Measurements from ENCODE around the gene EXOC3L4. TPM values are rescaled to one million over a fixed set of nuclear protein-coding genes. Genes with fewer than 3 reads are reported as not detected.

Gene EXOC3L4
- total and polyA plus RNA-seq, 3 experiments from 2014 or later: not detected

- H3K4me3 Mint-ChIP-seq: no peak overlapping the region
- H3K27me3 Mint-ChIP-seq: peaks cover 10 to 25% of the 10 kb centered on the region in 2 donors
- Histone ChIP-seq H3K36me3 (ENCODE audit: insufficient read depth, low read length) (no peaks in the 10 kb centered on the region), H3K27me3 (ENCODE audit: insufficient read depth, low read length, poor library complexity, severe bottlenecking) (peaks cover 3% of the 10 kb centered on the region), H3K9me3 (ENCODE audit: low read length) (no peaks in the 10 kb centered on the region), H3K27ac (ENCODE audit: low read depth, low read length) (peak overlapping the region; percentile 31), H3K4me1 (ENCODE audit: insufficient read depth, low read length) (no peaks in the 10 kb centered on the region), H3K4me3 (ENCODE audit: low read length) (no peak overlapping the region)
- H3K4me1 Mint-ChIP-seq: peaks cover 0 to 5% (median 0%) of the 10 kb centered on the region in 3 donors
- ChIA-PET POLR2A (no interaction called here), CTCF (no interaction called here)
- no peaks in the 10 kb centered on the region for H3K36me3 Mint-ChIP-seq
- no peaks in the 10 kb centered on the region for H3K9me3 Mint-ChIP-seq
- DNase-seq: no peak
- no peak overlapping the region for H3K27ac Mint-ChIP-seq
These were observed 4.7 kb downstream of the EXOC3L4 start for GRCh38 chr14:103099081-103099732.

DNA sequence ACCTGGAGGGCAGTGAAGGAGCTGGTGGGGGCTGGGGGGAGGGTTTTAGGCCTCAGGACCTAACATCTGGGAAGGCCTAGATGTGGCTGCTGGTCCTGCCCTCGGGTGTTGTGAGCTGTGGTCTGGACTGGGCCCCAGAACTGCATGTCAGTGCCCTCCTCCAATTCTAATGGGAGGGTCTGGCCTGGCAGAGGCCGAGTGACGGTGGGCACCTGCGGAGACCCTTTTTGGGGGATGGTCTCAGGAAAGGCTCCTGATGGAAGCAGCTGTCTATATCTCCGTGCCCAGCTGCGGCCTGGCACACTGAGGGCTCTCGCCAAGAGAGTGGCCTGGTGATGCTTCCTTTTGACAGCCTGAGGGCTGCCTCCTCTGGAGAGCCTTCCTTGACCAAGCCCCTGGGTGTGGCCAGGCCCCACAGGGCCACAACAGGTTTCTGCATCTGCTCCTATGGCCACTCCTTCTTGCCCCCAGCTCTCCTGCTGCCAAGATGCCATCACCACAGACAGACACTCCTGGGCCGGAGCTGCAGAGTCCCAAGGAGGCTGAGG lies 5.3 kb downstream of the EXOC3L4 start:
- Mint-ChIP-seq H3K36me3 (no peaks in the 10 kb centered on the region), H3K27me3 (peaks cover 12 to 27% of the 10 kb centered on the region in 2 donors), H3K9me3 (no peaks in the 10 kb centered on the region), H3K27ac (no peak overlapping the region), H3K4me1 (peaks cover 0 to 7% (median under 1%) of the 10 kb centered on the region in 3 donors), H3K4me3 (no peak overlapping the region)
- peaks cover 4% of the 10 kb centered on the region for H3K4me1 ChIP-seq (ENCODE audit: insufficient read depth, low read length)
- CTCF ChIA-PET: no interaction called here
- H3K36me3 ChIP-seq (ENCODE audit: insufficient read depth, low read length): no peaks in the 10 kb centered on the region
- DNase-seq: no peak
- H3K4me3 ChIP-seq (ENCODE audit: low read length): no peak overlapping the region
- peak overlapping the region; percentile 31 for H3K27ac ChIP-seq (ENCODE audit: low read depth, low read length)
- no peaks in the 10 kb centered on the region for H3K9me3 ChIP-seq (ENCODE audit: low read length)
- POLR2A ChIA-PET: no interaction called here
- H3K27me3 ChIP-seq (ENCODE audit: insufficient read depth, low read length, poor library complexity, severe bottlenecking): peaks cover 9% of the 10 kb centered on the region

DNA sequence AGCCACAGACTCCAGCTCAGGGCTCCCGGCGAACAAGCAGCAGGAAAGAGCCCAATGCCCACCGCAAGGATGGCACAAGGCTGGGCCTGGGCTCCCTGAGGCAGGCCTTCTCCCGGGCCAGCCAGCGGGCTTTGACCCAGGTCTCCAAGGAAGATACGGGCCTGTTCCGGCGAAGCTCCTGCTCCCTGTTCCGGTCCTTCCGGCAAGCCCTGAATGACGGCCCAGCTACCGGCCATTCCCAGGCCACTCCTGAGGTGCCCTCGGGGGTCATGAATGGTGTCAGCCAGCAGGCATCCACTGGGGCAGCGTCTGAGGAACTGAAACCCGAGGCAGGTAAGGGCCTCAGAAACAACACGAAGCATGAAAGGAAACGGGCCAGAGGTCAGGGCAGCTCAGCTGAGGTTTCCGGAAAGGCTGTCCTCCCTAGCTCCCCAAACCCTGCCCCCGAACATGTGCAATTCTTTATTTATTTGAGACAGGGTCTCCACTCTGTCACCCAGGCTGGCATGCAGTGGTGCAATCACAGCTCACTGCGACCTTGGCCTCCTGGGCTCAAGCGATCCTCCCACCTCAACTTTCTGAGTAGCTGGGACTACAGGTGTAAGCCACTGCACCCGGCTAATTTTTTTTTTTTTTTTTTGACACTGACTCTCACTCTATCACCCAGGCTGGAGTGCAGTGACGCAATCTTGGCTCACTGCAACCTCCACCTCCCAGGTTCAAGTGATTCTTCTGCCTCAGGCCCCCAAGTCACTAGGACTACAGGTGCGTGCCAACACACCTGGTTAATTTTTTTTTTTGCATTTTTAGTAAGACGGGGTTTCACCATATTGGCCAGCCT lies 6.0 kb downstream of the EXOC3L4 start:
- no peaks in the 10 kb centered on the region for H3K36me3 ChIP-seq (ENCODE audit: insufficient read depth, low read length)
- no peak overlapping the region for H3K27ac Mint-ChIP-seq
- CTCF ChIA-PET: no interaction called here

DNA sequence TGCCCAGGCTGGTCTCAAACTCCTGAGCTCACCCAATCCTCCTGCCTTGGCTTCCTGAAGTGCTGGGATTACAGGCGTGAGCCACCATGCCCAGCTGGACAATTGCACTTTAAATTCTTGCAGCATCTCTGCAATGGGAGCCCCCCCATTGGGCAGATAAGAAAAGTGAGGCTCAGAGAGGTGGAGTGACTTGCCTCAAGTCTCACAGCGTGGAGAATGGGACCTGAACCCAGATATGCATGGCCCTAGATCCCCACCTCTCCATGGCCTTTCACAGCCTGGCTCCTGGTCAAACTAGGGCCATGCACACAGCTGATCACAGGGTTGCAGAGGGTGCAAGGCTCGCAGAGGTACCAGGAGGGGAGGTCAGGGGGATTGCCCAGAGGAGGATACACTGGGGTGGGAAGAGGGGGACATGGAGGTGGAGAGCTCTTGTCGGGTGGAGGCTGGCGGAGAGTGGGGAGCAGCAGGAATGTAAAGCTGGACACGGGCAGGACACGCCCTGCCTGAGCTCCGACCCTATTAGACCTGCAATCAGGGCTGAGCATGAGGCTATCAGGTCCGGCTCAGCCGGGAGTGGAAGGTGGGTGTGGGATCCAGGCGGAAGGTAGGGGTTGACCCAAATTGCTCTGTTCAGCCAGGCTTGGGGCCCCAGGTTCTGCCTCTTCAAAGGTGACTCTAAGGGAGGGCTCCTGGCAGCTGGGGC lies 6.9 kb downstream of the EXOC3L4 start:
- no peak overlapping the region for H3K4me3 ChIP-seq (ENCODE audit: low read length)
- Mint-ChIP-seq H3K4me1 (peaks cover 0 to 12% (median 5%) of the 10 kb centered on the region in 3 donors), H3K27ac (peak overlapping the region in 2 of 8 donors; percentile 55 to 56), H3K36me3 (peaks cover 0 to 1% (median 0%) of the 10 kb centered on the region in 3 donors), H3K4me3 (no peak overlapping the region), H3K9me3 (no peaks in the 10 kb centered on the region), H3K27me3 (peaks cover 17 to 35% of the 10 kb centered on the region in 2 donors)
- no peaks in the 10 kb centered on the region for H3K36me3 ChIP-seq (ENCODE audit: insufficient read depth, low read length)
- CTCF ChIA-PET: no interaction called here
- no peak overlapping the region for H3K27ac ChIP-seq (ENCODE audit: low read depth, low read length)
- POLR2A ChIA-PET: no interaction called here
- H3K9me3 ChIP-seq (ENCODE audit: low read length): no peaks in the 10 kb centered on the region
- peaks cover 5% of the 10 kb centered on the region for H3K4me1 ChIP-seq (ENCODE audit: insufficient read depth, low read length)
- H3K27me3 ChIP-seq (ENCODE audit: insufficient read depth, low read length, poor library complexity, severe bottlenecking): peaks cover 10% of the 10 kb centered on the region
- DNase-seq: no peak

More for the DNA sequence above, 6.0 kb downstream of the EXOC3L4 start:
- Mint-ChIP-seq H3K4me1 (peaks cover 0 to 12% (median 5%) of the 10 kb centered on the region in 3 donors), H3K27me3 (peaks cover 17 to 34% of the 10 kb centered on the region in 2 donors), H3K9me3 (no peaks in the 10 kb centered on the region), H3K4me3 (peak overlapping the region in 1 of 7 donors; percentile 15), H3K36me3 (peaks cover 0 to 1% (median 0%) of the 10 kb centered on the region in 3 donors)
- no peak for DNase-seq
- H3K4me1 ChIP-seq (ENCODE audit: insufficient read depth, low read length): peaks cover 5% of the 10 kb centered on the region
- H3K4me3 ChIP-seq (ENCODE audit: low read length): no peak overlapping the region
- POLR2A ChIA-PET: no interaction called here
- H3K27ac ChIP-seq (ENCODE audit: low read depth, low read length): peak overlapping the region; percentile 31
- peaks cover 10% of the 10 kb centered on the region for H3K27me3 ChIP-seq (ENCODE audit: insufficient read depth, low read length, poor library complexity, severe bottlenecking)
- H3K9me3 ChIP-seq (ENCODE audit: low read length): no peaks in the 10 kb centered on the region

DNA sequence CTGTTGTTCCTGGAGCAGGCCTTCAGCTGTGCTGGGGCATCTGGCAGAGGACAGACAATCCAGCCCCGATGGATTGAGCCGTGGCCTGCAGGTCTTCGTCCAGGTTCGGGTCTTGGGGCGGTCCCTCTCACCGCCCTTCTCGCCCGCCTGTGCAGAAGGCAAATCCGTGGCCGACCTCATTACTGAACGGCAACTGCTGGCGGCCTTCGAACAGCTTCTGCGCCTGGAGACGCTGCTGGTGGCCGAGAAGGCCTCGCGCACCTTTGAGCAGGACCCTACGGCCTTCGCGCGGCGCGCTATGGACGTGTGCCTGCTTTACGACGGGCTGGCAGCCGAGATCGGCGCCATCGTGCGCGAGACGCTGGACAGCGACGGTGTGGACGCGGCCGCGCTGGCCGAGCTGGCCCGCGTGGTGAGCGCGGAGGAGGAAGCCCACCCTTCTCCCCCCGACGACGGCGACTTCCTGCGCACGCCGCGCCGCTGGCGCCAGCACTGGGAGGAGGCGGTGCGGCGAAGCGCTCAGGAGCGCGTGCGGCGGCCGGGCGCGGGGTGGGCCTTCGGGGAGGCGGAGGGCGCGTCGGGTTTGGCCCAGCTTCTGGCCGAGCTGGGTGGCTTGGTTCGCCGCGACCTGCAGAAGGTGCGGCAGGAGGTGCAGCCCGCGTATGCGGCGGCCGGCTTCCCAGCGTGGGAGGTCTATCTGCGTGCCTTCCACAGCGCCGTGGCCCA lies 7.6 kb downstream of the EXOC3L4 start:
- peaks cover 0 to 12% (median 5%) of the 10 kb centered on the region in 3 donors for H3K4me1 Mint-ChIP-seq
- H3K27me3 Mint-ChIP-seq: peaks cover 14 to 30% of the 10 kb centered on the region in 2 donors
- H3K36me3 Mint-ChIP-seq: peaks cover 0 to 1% (median 0%) of the 10 kb centered on the region in 3 donors
- H3K4me3 ChIP-seq (ENCODE audit: low read length): no peak overlapping the region
- H3K36me3 ChIP-seq (ENCODE audit: insufficient read depth, low read length): no peaks in the 10 kb centered on the region
- H3K9me3 ChIP-seq (ENCODE audit: low read length): no peaks in the 10 kb centered on the region
- peaks cover 10% of the 10 kb centered on the region for H3K27me3 ChIP-seq (ENCODE audit: insufficient read depth, low read length, poor library complexity, severe bottlenecking)
- POLR2A ChIA-PET: no interaction called here
- no peak overlapping the region for H3K27ac Mint-ChIP-seq
- CTCF ChIA-PET: no interaction called here
- H3K9me3 Mint-ChIP-seq: no peaks in the 10 kb centered on the region
- H3K27ac ChIP-seq (ENCODE audit: low read depth, low read length): no peak overlapping the region
- DNase-seq: no peak
- peaks cover 5% of the 10 kb centered on the region for H3K4me1 ChIP-seq (ENCODE audit: insufficient read depth, low read length)
- H3K4me3 Mint-ChIP-seq: no peak overlapping the region

GRCh38 chr14:103102689-103103260 lies 8.2 kb downstream of the EXOC3L4 start:
- H3K4me1 Mint-ChIP-seq: peaks cover 0 to 12% (median 5%) of the 10 kb centered on the region in 3 donors
- no peak overlapping the region for H3K27ac Mint-ChIP-seq
- peaks cover 14 to 25% of the 10 kb centered on the region in 2 donors for H3K27me3 Mint-ChIP-seq
- Histone ChIP-seq H3K4me1 (ENCODE audit: insufficient read depth, low read length) (peaks cover 5% of the 10 kb centered on the region), H3K27ac (ENCODE audit: low read depth, low read length) (no peak overlapping the region), H3K27me3 (ENCODE audit: insufficient read depth, low read length, poor library complexity, severe bottlenecking) (peaks cover 10% of the 10 kb centered on the region), H3K36me3 (ENCODE audit: insufficient read depth, low read length) (no peaks in the 10 kb centered on the region), H3K9me3 (ENCODE audit: low read length) (no peaks in the 10 kb centered on the region), H3K4me3 (ENCODE audit: low read length) (no peak overlapping the region)
- peaks cover 0 to 1% (median 0%) of the 10 kb centered on the region in 3 donors for H3K36me3 Mint-ChIP-seq
- CTCF ChIA-PET: interaction anchor here (4.3 kb wide), 1 partner anchor 7 kb away, joined by 28 read pairs; the partner anchor contains the start of gene EXOC3L4
- H3K4me3 Mint-ChIP-seq: no peak overlapping the region
- no peak for DNase-seq
- no peaks in the 10 kb centered on the region for H3K9me3 Mint-ChIP-seq
- POLR2A ChIA-PET: no interaction called here

Data from CD8-positive, alpha-beta memory T cell (primary cell).